H1 (cell line): ENCODE results near the gene ACER1. TPM values are rescaled to one million over a fixed set of nuclear protein-coding genes. Genes with fewer than 3 reads are reported as not detected.

Experiments used
- CTCF ChIA-PET: fragments of 300-600 bp; sonication (Branson Sonifier 250); formaldehyde crosslinking; loops from one replicate; lab custom pipeline; 2021; ENCODE audit not compliant: partially characterized antibody; lab: Charles Lee
- POLR2A ChIA-PET: fragments of 300-600 bp; sonication (Branson Sonifier 250); formaldehyde crosslinking; loops from one replicate; lab custom pipeline; 2021; ENCODE audit warnings: inconsistent platforms; ENCODE audit not compliant: partially characterized antibody; lab: Charles Lee
- DNase-seq, 2 experiments: peaks; one replicate each; pipeline versions ENCODE4 v3.0.0 to v3.0.0-alpha.2; 2010 to 2022; ENCODE audit warnings: low spot score in 2 of 2, low read depth in 1 of 2, mixed read lengths in 1 of 2
- FAIRE-seq: peaks from 2 replicates; lab custom pipeline; 2011; peaks lifted over from hg19 to GRCh38; lab: Jason Lieb, UNC
- H2AFZ ChIP-seq: 2 replicates; pipeline ENCODE4 v1.8.1; 2012; ENCODE audit warnings: low read length, inconsistent platforms
- H2AK5ac ChIP-seq: 2 replicates; pipeline ENCODE4 v1.6.1; 2013; ENCODE audit warnings: low read depth, low read length
- H2BK120ac ChIP-seq: replicated peaks from 2 replicates; pipeline ENCODE3; 2013; ENCODE audit warnings: low read depth, low read length, inconsistent platforms
- H2BK12ac ChIP-seq: 2 replicates; pipeline ENCODE4 v1.6.1; 2013; ENCODE audit warnings: low read depth, low read length
- H2BK15ac ChIP-seq: 2 replicates; pipeline ENCODE4 v1.6.1; 2013; ENCODE audit warnings: low read length
- H2BK20ac ChIP-seq: 2 replicates; pipeline ENCODE4 v1.6.1; 2013; ENCODE audit warnings: low read length
- H2BK5ac ChIP-seq: 2 replicates; pipeline ENCODE4 v1.6.1; 2013; ENCODE audit warnings: low read depth, low read length
- H3K14ac ChIP-seq: 2 replicates; pipeline ENCODE4 v1.6.1; 2013; ENCODE audit warnings: inconsistent platforms; ENCODE audit not compliant: insufficient read length
- H3K18ac ChIP-seq: 2 replicates; pipeline ENCODE4 v1.6.1; 2013; ENCODE audit warnings: low read length; ENCODE audit errors: extremely low read depth
- H3K23ac ChIP-seq: 2 replicates; pipeline ENCODE4 v1.6.1; 2013; ENCODE audit warnings: inconsistent platforms; ENCODE audit not compliant: insufficient read length
- H3K23me2 ChIP-seq: 2 replicates; pipeline ENCODE4 v1.6.1; 2013; ENCODE audit warnings: low read depth, low read length
- H3K27ac ChIP-seq: 2 replicates; pipeline ENCODE4 v1.6.1; 2011; ENCODE audit warnings: low read depth, low read length, inconsistent platforms
- H3K27me3 ChIP-seq, 4 experiments: replicated peaks in 1 of 4; 1 replicate in 1 of 4; 2 replicates in 3 of 4; pipeline versions ENCODE4 v1.6.1 to v1.8.1; 2011 to 2013; ENCODE audit warnings: low read length in 3 of 4, mild to moderate bottlenecking in 3 of 4, inconsistent platforms in 2 of 4, mixed read lengths in 2 of 4, moderate library complexity in 1 of 4; ENCODE audit not compliant: control insufficient read depth in 3 of 4, insufficient read depth in 3 of 4; ENCODE audit errors: extremely low read depth in 1 of 4
- H3K36me3 ChIP-seq, 4 experiments: 2 replicates each; pipeline versions ENCODE4 v1.6.1 to v1.8.1; 2011 to 2013; ENCODE audit warnings: mild to moderate bottlenecking in 4 of 4, low read length in 3 of 4, moderate library complexity in 2 of 4, control low read depth in 1 of 4, inconsistent platforms in 1 of 4; ENCODE audit not compliant: insufficient read depth in 4 of 4, control insufficient read depth in 2 of 4
- H3K4ac ChIP-seq: replicated peaks from 2 replicates; pipeline ENCODE3; 2013; ENCODE audit warnings: low read length, low read depth, mixed read lengths, inconsistent platforms; ENCODE audit not compliant: insufficient read length
- H3K4me1 ChIP-seq, 4 experiments: replicated peaks in 1 of 4; 1 replicate in 1 of 4; 2 replicates in 3 of 4; pipeline versions ENCODE4 v1.6.1 to v1.8.1; 2011 to 2013; ENCODE audit warnings: low read length in 3 of 4, inconsistent platforms in 2 of 4, mixed read lengths in 1 of 4; ENCODE audit not compliant: insufficient read depth in 4 of 4, control insufficient read depth in 3 of 4
- H3K4me2 ChIP-seq, 2 experiments: 2 replicates each; pipeline versions ENCODE4 v1.6.1 to v1.8.1; 2011 to 2013; ENCODE audit warnings: low read depth in 2 of 2, low read length in 2 of 2, control low read depth in 1 of 2, inconsistent platforms in 1 of 2, mild to moderate bottlenecking in 1 of 2; ENCODE audit not compliant: insufficient read depth in 1 of 2
- H3K4me3 ChIP-seq, 4 experiments: fragments of 200-600, 300-600 bp in 1 of 4; sonication (generic), shearing (Covaris generic), sonication (Bioruptor Twin) in 1 of 4; 2 replicates each; pipeline versions ENCODE4 v1.5.1 to v1.8.1; 2011 to 2016; ENCODE audit warnings: low read length in 4 of 4, low read depth in 3 of 4, control low read depth in 2 of 4, inconsistent platforms in 2 of 4, mild to moderate bottlenecking in 2 of 4, mixed read lengths in 1 of 4, moderate library complexity in 1 of 4; ENCODE audit not compliant: insufficient read depth in 2 of 4; ENCODE audit errors: extremely low read depth in 1 of 4
- H3K56ac ChIP-seq: replicated peaks from 2 replicates; pipeline ENCODE3; 2013; ENCODE audit warnings: low read depth, mild to moderate bottlenecking, mixed read lengths, low read length, inconsistent platforms; ENCODE audit not compliant: insufficient read length
- H3K79me1 ChIP-seq: 2 replicates; pipeline ENCODE4 v1.6.1; 2013; ENCODE audit warnings: low read depth, low read length, control low read depth
- H3K79me2 ChIP-seq, 2 experiments: 2 replicates each; pipeline versions ENCODE4 v1.6.1 to v1.8.1; 2012 to 2013; ENCODE audit warnings: low read length in 2 of 2, mild to moderate bottlenecking in 2 of 2, inconsistent platforms in 1 of 2; ENCODE audit not compliant: insufficient read depth in 2 of 2, control insufficient read depth in 1 of 2
- H3K9ac ChIP-seq, 4 experiments: replicated peaks in 1 of 4; 1 replicate in 1 of 4; 2 replicates in 3 of 4; pipeline versions ENCODE4 v1.6.1 to v1.8.1; 2011 to 2013; ENCODE audit warnings: low read depth in 3 of 4, low read length in 3 of 4, control low read depth in 2 of 4, mild to moderate bottlenecking in 2 of 4, moderate library complexity in 2 of 4, inconsistent platforms in 1 of 4; ENCODE audit errors: extremely low read depth in 1 of 4
- H3K9me3 ChIP-seq, 2 experiments: 2 replicates each; pipeline versions ENCODE4 v1.6.1 to v1.8.1; 2012 to 2013; ENCODE audit warnings: mild to moderate bottlenecking in 2 of 2, moderate library complexity in 2 of 2, control low read depth in 1 of 2, inconsistent platforms in 1 of 2, low read depth in 1 of 2, low read length in 1 of 2, mixed read lengths in 1 of 2; ENCODE audit not compliant: insufficient read depth in 2 of 2
- H4K20me1 ChIP-seq, 2 experiments: replicated peaks in 1 of 2; 2 replicates each; pipeline versions ENCODE3 to v1.8.1; 2011 to 2013; ENCODE audit warnings: inconsistent platforms in 2 of 2, low read length in 2 of 2, mild to moderate bottlenecking in 1 of 2; ENCODE audit not compliant: insufficient read depth in 2 of 2, control insufficient read depth in 1 of 2
- H4K5ac ChIP-seq: 2 replicates; pipeline ENCODE4 v1.6.1; 2013; ENCODE audit warnings: low read length, low read depth, mixed read lengths, inconsistent platforms; ENCODE audit not compliant: insufficient read length
- H4K8ac ChIP-seq: 2 replicates; pipeline ENCODE4 v1.8.0; 2013; ENCODE audit warnings: mild to moderate bottlenecking, moderate library complexity, low read length, inconsistent platforms; ENCODE audit not compliant: insufficient read depth; ENCODE audit errors: extremely low read depth
- H4K91ac ChIP-seq: replicated peaks from 2 replicates; pipeline ENCODE3; 2013; ENCODE audit warnings: low read length, mixed read lengths, inconsistent platforms; ENCODE audit not compliant: insufficient read length
- CBX5 ChIP-seq: fragments of 300-800, 300-1000 bp; sonication (generic); IDR thresholded peaks from 2 replicates; pipeline ENCODE4 v1.7.1; 2016; ENCODE audit warnings: antibody characterized with exemption, low read length, low read depth
- CTBP2 ChIP-seq: IDR thresholded peaks from 2 replicates; pipeline ENCODE4 v1.7.0; 2011; ENCODE audit warnings: borderline replicate concordance, mild to moderate bottlenecking, moderate library complexity, mixed read lengths, low read length; ENCODE audit not compliant: insufficient read depth, insufficient read length
- PHF8 ChIP-seq: fragments of 200-600 bp; sonication (generic); conservative IDR thresholded peaks from 2 replicates; pipeline ENCODE4 v1.7.1; 2012; ENCODE audit warnings: low read depth, mild to moderate bottlenecking, inconsistent platforms, low read length, moderate library complexity
- POLR2A ChIP-seq, 2 experiments: IDR thresholded peaks; 1 replicate in 1 of 2; 2 replicates in 1 of 2; pipeline ENCODE4 v1.6.1; 2011; ENCODE audit warnings: low read depth in 2 of 2, low read length in 2 of 2, mild to moderate bottlenecking in 2 of 2; ENCODE audit errors: control extremely low read depth in 1 of 2
- POLR2AphosphoS5 ChIP-seq: IDR thresholded peaks from 2 replicates; pipeline ENCODE4 v1.6.1; 2011; ENCODE audit warnings: low read depth, low read length
- RNF2 ChIP-seq: fragments of 200-900, 300-1000 bp; sonication (generic); IDR thresholded peaks from 2 replicates; pipeline ENCODE4 v1.7.1; 2016; ENCODE audit warnings: borderline replicate concordance, low read depth, mild to moderate bottlenecking, antibody characterized with exemption, low read length; ENCODE audit not compliant: poor library complexity, severe bottlenecking; ENCODE audit errors: missing control alignments
- SP2 ChIP-seq: IDR thresholded peaks from 2 replicates; pipeline ENCODE4 v1.6.1; 2012; ENCODE audit warnings: mild to moderate bottlenecking, low read length, inconsistent platforms
- WGBS, 2 experiments: shearing (Covaris generic) in 1 of 2; methylation state at CpG; one replicate each; pipeline versions ENCODE4 v1.1.6 to v1.1.7; 2013 to 2015; ENCODE audit warnings: low lambda C conversion rate in 2 of 2, mixed read lengths in 2 of 2, inconsistent platforms in 1 of 2, low coverage in 1 of 2, missing lambda C conversion rate in 1 of 2; ENCODE audit not compliant: insufficient replicate concordance in 2 of 2, insufficient coverage in 1 of 2, insufficient read length in 1 of 2; ENCODE audit errors: extremely low coverage in 1 of 2, missing lambda C conversion rate in 1 of 2; 5-methylcytosine and 5-hydroxymethylcytosine counted together
- long read RNA-seq, 2 experiments: library from RNA in 1 of 2; library from capped mRNA in 1 of 2; stranded (forward); transcript quantifications; one replicate each; pipeline ENCODE4 v2.0.0, GENCODE V29; 2021; ENCODE audit warnings: inconsistent platforms in 1 of 2
- polyA minus RNA-seq, 3 experiments: library from RNA; depleted of rRNA, polyadenylated mRNA; stranded (reverse); fragments of >200 nt; gene quantifications; 1 replicate in 2 of 3; 2 replicates in 1 of 3; pipeline ENCODE4 v1.2.3, GENCODE V29; 2011
- polyA plus RNA-seq, 7 experiments: library from polyadenylated mRNA; depleted of rRNA in 3 of 7; stranded (reverse) in 5 of 7; unstranded in 2 of 7; fragments of >200 nt in 5 of 7; fragments of 200-250 nt in 2 of 7; gene quantifications; 1 replicate in 5 of 7; 2 replicates in 1 of 7; 4 replicates in 1 of 7; pipeline versions ENCODE4 v1.2.1 to v1.2.3, GENCODE V29; 2011 to 2013; ENCODE audit warnings: missing spikeins in 2 of 7, mixed read lengths in 2 of 7
- total RNA-seq: library from RNA; stranded (reverse); fragmentation: NEBNext Ultra II Directional; extraction: Animal tissue kit (Norgen Biotek cat#: 25700); gene quantifications from 2 replicates; pipeline ENCODE4 v1.2.1, GENCODE V29; 2021

The ACER1 gene, protein sequence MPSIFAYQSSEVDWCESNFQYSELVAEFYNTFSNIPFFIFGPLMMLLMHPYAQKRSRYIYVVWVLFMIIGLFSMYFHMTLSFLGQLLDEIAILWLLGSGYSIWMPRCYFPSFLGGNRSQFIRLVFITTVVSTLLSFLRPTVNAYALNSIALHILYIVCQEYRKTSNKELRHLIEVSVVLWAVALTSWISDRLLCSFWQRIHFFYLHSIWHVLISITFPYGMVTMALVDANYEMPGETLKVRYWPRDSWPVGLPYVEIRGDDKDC
- total RNA-seq = not detected in 2 replicates
- 0.05 TPM in 1 of 2 replicates, not detected in the other for polyA plus RNA-seq (2011; rRNA removed)
- polyA plus RNA-seq (2011; cell fraction: cytosol; rRNA removed) = not detected
- polyA plus RNA-seq (2011; cell fraction: nucleus; rRNA removed) = not detected
- not detected in 4 replicates for polyA plus RNA-seq (2012, experiment 1 of 2)
- polyA plus RNA-seq (2012, experiment 2 of 2) = not detected
- not detected for polyA plus RNA-seq (2013, experiment 1 of 2)
- not detected for polyA plus RNA-seq (2013, experiment 2 of 2)
- polyA minus RNA-seq (2011; rRNA and poly(A)+ RNA removed) = not detected in 2 replicates
- polyA minus RNA-seq (2011; cell fraction: cytosol; rRNA and poly(A)+ RNA removed) = not detected
- not detected for polyA minus RNA-seq (2011; cell fraction: nucleus; rRNA and poly(A)+ RNA removed)
- long read RNA-seq, experiment 1 = 0 reads
- long read RNA-seq, experiment 2 = 0 reads

DNA sequence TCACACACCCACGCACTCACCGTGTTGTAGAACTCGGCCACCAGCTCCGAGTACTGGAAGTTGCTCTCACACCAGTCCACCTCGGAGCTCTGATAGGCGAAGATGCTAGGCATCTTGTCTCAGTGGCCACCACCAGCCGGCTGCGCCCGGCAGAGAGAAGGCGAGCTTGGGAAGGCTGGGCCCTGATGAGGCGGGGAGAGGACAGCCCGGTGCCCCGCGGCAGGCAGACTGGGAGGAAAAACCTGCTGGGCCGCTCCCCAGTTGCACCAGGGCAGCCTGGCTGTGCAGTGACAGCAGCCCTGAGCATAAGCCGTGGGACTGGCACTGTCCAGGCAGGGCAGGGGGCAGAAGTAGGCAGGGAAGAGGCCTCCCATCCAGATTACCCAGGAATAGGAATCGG is at the start of gene ACER1:
ACER1 (minus strand) TSS at position 174 of the 400 bp plus-strand sequence; CDS start at position 113, 61 bp downstream.
- 86% methylated on average over 14 of the region's 17 CpGs; no CpG with 5 or more reads in 1 of the 2 experiments for WGBS, 2 experiments
- Histone ChIP-seq H4K5ac (no peak within 1 kb of the TSS), H3K79me2 (no peaks in the 10 kb centered on the region), H3K4me1 (no peaks in the 10 kb centered on the region), H3K23ac (no peak within 1 kb of the TSS), H3K4me3 (no peak within 1 kb of the TSS), H3K18ac (no peak within 1 kb of the TSS), H2BK15ac (no peak within 1 kb of the TSS), H2BK20ac (no peak within 1 kb of the TSS), H3K14ac (no peak within 1 kb of the TSS), H3K27me3 (no peaks in the 10 kb centered on the region), H4K8ac (peak within 1 kb of the TSS; percentile 35; the same call in 1 of the 2 replicates), H3K23me2 (no peaks in the 10 kb centered on the region), H3K9me3 (no peaks in the 10 kb centered on the region; a peak in 2 of 4 replicates), H2BK12ac (no peak within 1 kb of the TSS), H3K27ac (no peak within 1 kb of the TSS), H3K36me3 (no peaks in the 10 kb centered on the region), H3K4ac (no peak within 1 kb of the TSS), H4K91ac (no peak within 1 kb of the TSS), H2BK5ac (no peak within 1 kb of the TSS), H2BK120ac (no peak within 1 kb of the TSS), H4K20me1 (no peaks in the 10 kb centered on the region), H2AK5ac (no peak within 1 kb of the TSS), H3K56ac (no peak within 1 kb of the TSS), H3K79me1 (no peaks in the 10 kb centered on the region), H2AFZ (0 out of 2 replicates have a peak within 1 kb of the TSS, but pooled peaks have one; percentile 32), H3K9ac (no peak within 1 kb of the TSS), H3K4me2 (no peak within 1 kb of the TSS)
- ChIA-PET CTCF (interaction anchor here (0.9 to 1.8 kb wide), 2 partner anchors 21 to 148 kb away, joined by 3 to 5 read pairs; partner anchors contain the start of gene DENND1C), POLR2A (no interaction called here)
- no peak for FAIRE-seq
- no peak for DNase-seq
- TF ChIP-seq CTBP2 (no peak), POLR2A (IDR thresholded peaks at IDR 0.05; ENCODE audit: control extremely low read depth in 1 of 2, low read depth in 2 of 2, low read length in 2 of 2) (no peak), PHF8 (no peak), SP2 (no peak), CBX5 (no peak), RNF2 (no peak), POLR2AphosphoS5 (no peak)
